ENCODE data around the gene ME2.

- TF ChIP-seq POLR2AphosphoS5 (IDR thresholded peaks at IDR 0.05; ENCODE audit: low read depth, low read length) (no peak), CTCF (IDR thresholded peaks at IDR 0.05; ENCODE audit: control extremely low read depth in 1 of 3, insufficient read depth in 1 of 3, low read depth in 1 of 3, low read length in 3 of 3) (no peak), RBBP5 (IDR thresholded peaks at IDR 0.05; ENCODE audit: borderline replicate concordance, low read depth, low read length) (no peak), KDM1A (IDR thresholded peaks at IDR 0.05; ENCODE audit: borderline replicate concordance, low read length) (no peak), POLR2A (IDR thresholded peaks at IDR 0.05; ENCODE audit: control extremely low read depth in 1 of 2, low read depth in 2 of 2, low read length in 2 of 2) (no peak), GABPA (IDR thresholded peaks at IDR 0.05; ENCODE audit: borderline replicate concordance, insufficient read depth, low read length) (no peak)
Measured at GRCh38 chr18:50935493-50936191, 56.7 kb downstream of the ME2 start.

Measured in H1 (cell line).